Measurements from ENCODE around the gene CNTNAP2.

CNTNAP2 gene

GRCh38 chr7:146926841-146927240 lies 810.2 kb downstream of the CNTNAP2 start:
- TF ChIP-seq CTCF (IDR thresholded peaks at IDR 0.05; ENCODE audit: insufficient read depth, low read length, poor library complexity, severe bottlenecking) (no peak), EZH2phosphoT487 (conservative IDR thresholded peaks at IDR 0.05; ENCODE audit: low read length) (no peak)
- Histone ChIP-seq H3K9me3 (ENCODE audit: insufficient read depth, low read length) (no peaks in the 10 kb centered on the region), H3K9ac (ENCODE audit: low read length) (no peak overlapping the region), H3F3A (ENCODE audit: insufficient read depth) (no peaks in the 10 kb centered on the region), H3K27ac (ENCODE audit: low read depth, low read length) (no peak overlapping the region), H3K36me3 (ENCODE audit: low read length) (no peaks in the 10 kb centered on the region), H3K4me2 (ENCODE audit: low read depth, low read length, poor library complexity, severe bottlenecking) (no peak overlapping the region), H3K27me3 (ENCODE audit: low read length) (no peaks in the 10 kb centered on the region), H2AFZ (ENCODE audit: low read depth, low read length, severe bottlenecking) (no peak overlapping the region), H3K9me2 (replicated peaks; ENCODE audit: insufficient read depth, low read length) (no peaks in the 10 kb centered on the region), H3K4me3 (ENCODE audit: insufficient read depth, low read length, poor library complexity, severe bottlenecking) (no peak overlapping the region), H4K20me1 (ENCODE audit: low read depth, low read length) (no peaks in the 10 kb centered on the region), H3K79me2 (ENCODE audit: insufficient read depth, low read length) (no peaks in the 10 kb centered on the region)

GRCh38 chr7:146937836-146938235 lies 821.2 kb downstream of the CNTNAP2 start:
- TF ChIP-seq CTCF (IDR thresholded peaks at IDR 0.05; ENCODE audit: insufficient read depth, low read length, poor library complexity, severe bottlenecking) (no peak), EZH2phosphoT487 (conservative IDR thresholded peaks at IDR 0.05; ENCODE audit: low read length) (no peak)
- Histone ChIP-seq H3K9me3 (ENCODE audit: insufficient read depth, low read length) (no peaks in the 10 kb centered on the region), H3F3A (ENCODE audit: insufficient read depth) (no peaks in the 10 kb centered on the region), H3K36me3 (ENCODE audit: low read length) (no peaks in the 10 kb centered on the region), H3K79me2 (ENCODE audit: insufficient read depth, low read length) (no peaks in the 10 kb centered on the region), H3K9ac (ENCODE audit: low read length) (no peak overlapping the region), H2AFZ (ENCODE audit: low read depth, low read length, severe bottlenecking) (no peak overlapping the region), H3K4me2 (ENCODE audit: low read depth, low read length, poor library complexity, severe bottlenecking) (no peak overlapping the region), H3K9me2 (replicated peaks; ENCODE audit: insufficient read depth, low read length) (no peaks in the 10 kb centered on the region), H4K20me1 (ENCODE audit: low read depth, low read length) (no peaks in the 10 kb centered on the region), H3K27ac (ENCODE audit: low read depth, low read length) (no peak overlapping the region), H3K27me3 (ENCODE audit: low read length) (no peaks in the 10 kb centered on the region), H3K4me3 (ENCODE audit: insufficient read depth, low read length, poor library complexity, severe bottlenecking) (no peak overlapping the region)

- Histone ChIP-seq H4K20me1 (ENCODE audit: low read depth, low read length) (no peaks in the 10 kb centered on the region), H3K4me3 (ENCODE audit: insufficient read depth, low read length, poor library complexity, severe bottlenecking) (no peak overlapping the region), H3F3A (ENCODE audit: insufficient read depth) (no peaks in the 10 kb centered on the region), H3K9me3 (ENCODE audit: insufficient read depth, low read length) (no peaks in the 10 kb centered on the region), H3K27me3 (ENCODE audit: low read length) (no peaks in the 10 kb centered on the region), H3K4me2 (ENCODE audit: low read depth, low read length, poor library complexity, severe bottlenecking) (no peak overlapping the region), H3K36me3 (ENCODE audit: low read length) (no peaks in the 10 kb centered on the region), H3K79me2 (ENCODE audit: insufficient read depth, low read length) (no peaks in the 10 kb centered on the region), H3K9ac (ENCODE audit: low read length) (no peak overlapping the region), H3K9me2 (replicated peaks; ENCODE audit: insufficient read depth, low read length) (no peaks in the 10 kb centered on the region), H3K27ac (ENCODE audit: low read depth, low read length) (no peak overlapping the region), H2AFZ (ENCODE audit: low read depth, low read length, severe bottlenecking) (no peak overlapping the region)
- TF ChIP-seq CTCF (IDR thresholded peaks at IDR 0.05; ENCODE audit: insufficient read depth, low read length, poor library complexity, severe bottlenecking): no peak
- TF ChIP-seq EZH2phosphoT487 (conservative IDR thresholded peaks at IDR 0.05; ENCODE audit: low read length): no peak
Measured at GRCh38 chr7:146943483-146943882, 826.9 kb downstream of the CNTNAP2 start.
